ENCODE measurements around the gene SLC17A9. TPM values are rescaled to one million over a fixed set of nuclear protein-coding genes. Genes with fewer than 3 reads are reported as not detected.

Gene SLC17A9
- total RNA-seq, 1 donor from 2014 or later: 9.0 TPM

- peak; percentile 77 for DNase-seq
These were observed 31.3 kb upstream of the SLC17A9 start for GRCh38 chr20:62921119-62921687.

- DNase-seq: no peak
These were observed 30.0 kb upstream of the SLC17A9 start for GRCh38 chr20:62922451-62922921.

GRCh38 chr20:62923059-62923668 lies 29.3 kb upstream of the SLC17A9 start:
- DNase-seq: peak; percentile 90

GRCh38 chr20:62923669-62924441 lies 28.7 kb upstream of the SLC17A9 start:
- DNase-seq: no peak

- DNase-seq: peak; percentile 55
These were observed 27.9 kb upstream of the SLC17A9 start for GRCh38 chr20:62924442-62925075.

- no peak for DNase-seq
These were observed 27.5 kb upstream of the SLC17A9 start for GRCh38 chr20:62925076-62925419.

- peak; percentile 47 for DNase-seq
These were observed 26.9 kb upstream of the SLC17A9 start for GRCh38 chr20:62925420-62926228.

- DNase-seq: peak; percentile 89
These were observed 26.0 kb upstream of the SLC17A9 start, which contains the start of gene DIDO1 for GRCh38 chr20:62926229-62927127. Gene DIDO1 (minus strand): TSS chr20:62926505.

GRCh38 chr20:62927128-62927705 lies 25.3 kb upstream of the SLC17A9 start:
- no peak for DNase-seq

GRCh38 chr20:62928246-62928939 lies 24.1 kb upstream of the SLC17A9 start:
- DNase-seq: peak; percentile 45

GRCh38 chr20:62929051-62929538 lies 23.4 kb upstream of the SLC17A9 start:
- DNase-seq: peak; percentile 62

GRCh38 chr20:62931464-62931863 lies 21.0 kb upstream of the SLC17A9 start:
- DNase-seq: no peak

- DNase-seq: no peak
These were observed 18.5 kb upstream of the SLC17A9 start for GRCh38 chr20:62933966-62934365.

GRCh38 chr20:62935204-62935967 lies 17.1 kb upstream of the SLC17A9 start:
- no peak for DNase-seq

- no peak for DNase-seq
These were observed 16.4 kb upstream of the SLC17A9 start for GRCh38 chr20:62935968-62936585.

- peak; percentile 98 for DNase-seq
These were observed 15.0 kb upstream of the SLC17A9 start for GRCh38 chr20:62937268-62938104.

- DNase-seq: peak; percentile 67
These were observed 14.2 kb upstream of the SLC17A9 start, which contains the start of gene GID8 for GRCh38 chr20:62938105-62938888. Gene GID8 (plus strand): TSS chr20:62938147. CDS start chr20:62941503, 3,356 bp downstream.

Data from dermis blood vessel endothelial cell (primary cell).